K562 (cell line): ENCODE data around the gene DEPDC4. TPM values are rescaled to one million over a fixed set of nuclear protein-coding genes. Genes with fewer than 3 reads are reported as not detected.

Experiments
- BRD4 ChIP-seq: fragments of 200-600 bp; sonication (generic); IDR thresholded peaks from 2 replicates; pipeline ENCODE4 v1.6.1; 2017; ENCODE audit warnings: inconsistent platforms
- CTBP1 ChIP-seq: fragments of 450-650 bp; IDR thresholded peaks from 2 replicates; pipeline ENCODE4 v1.6.1; 2016; ENCODE audit warnings: borderline replicate concordance
- ETV1 ChIP-seq: fragments of 450-650 bp; conservative IDR thresholded peaks from 2 replicates; pipeline ENCODE4 v1.6.1; 2016; ENCODE audit warnings: missing genetic modification characterization, control low read depth, low read depth, missing compliant biosample characterization
- EZH2 ChIP-seq: IDR thresholded peaks from 2 replicates; pipeline ENCODE4 v1.6.1; 2012; ENCODE audit warnings: low read depth, mild to moderate bottlenecking, inconsistent platforms, low read length, borderline replicate concordance
- GABPA ChIP-seq: fragments of 200-800 bp; sonication (Bioruptor generic); conservative IDR thresholded peaks from 2 replicates; pipeline ENCODE4 v1.6.1; 2016; ENCODE audit warnings: low read depth, missing genetic modification characterization, missing compliant biosample characterization
- HNRNPUL1 ChIP-seq: fragments of 200-400 bp; formaldehyde crosslinking; IDR thresholded peaks from 2 replicates; pipeline ENCODE4 v1.6.1; 2017; ENCODE audit warnings: low read length
- IRF2 ChIP-seq: sonication (generic); formaldehyde crosslinking; IDR thresholded peaks from 2 replicates; pipeline ENCODE4 v1.8.1; 2022; ENCODE audit warnings: mild to moderate bottlenecking, missing genetic modification reagents
- MCM5 ChIP-seq: fragments of 450-650 bp; IDR thresholded peaks from 2 replicates; pipeline ENCODE4 v1.6.1; 2016; ENCODE audit warnings: low read depth
- MXI1 ChIP-seq: IDR thresholded peaks from 2 replicates; pipeline ENCODE4 v1.6.1; 2011; ENCODE audit warnings: low read depth, mild to moderate bottlenecking, improper control_type of control experiment, low read length
- MYC ChIP-seq, 2 experiments: fragments of 250-450 bp in 1 of 2; sonication (Bioruptor Pico) in 1 of 2; IDR thresholded peaks; 2 replicates each; pipeline versions ENCODE4 v1.5.1 to v1.6.1; 2012 to 2021; ENCODE audit warnings: low read depth in 2 of 2, borderline replicate concordance in 1 of 2, improper control_type of control experiment in 1 of 2, low read length in 1 of 2, mild to moderate bottlenecking in 1 of 2, moderate library complexity in 1 of 2
- POLR2B ChIP-seq: fragments of 450-650 bp; IDR thresholded peaks from 2 replicates; pipeline ENCODE4 v1.6.1; 2018; ENCODE audit warnings: low read depth; ENCODE audit not compliant: partially characterized antibody
- RBM17 ChIP-seq: fragments of 200-400 bp; formaldehyde crosslinking; IDR thresholded peaks from 2 replicates; pipeline ENCODE4 v1.6.1; 2017; ENCODE audit warnings: low read depth, mild to moderate bottlenecking, low read length, borderline replicate concordance
- TAF15 ChIP-seq: fragments of 200-400 bp; formaldehyde crosslinking; IDR thresholded peaks from 2 replicates; pipeline ENCODE4 v1.6.1; 2017; ENCODE audit warnings: mild to moderate bottlenecking, low read depth, low read length, moderate library complexity
- TRIM28 ChIP-seq: fragments of 450-650 bp; IDR thresholded peaks from 2 replicates; pipeline ENCODE4 v1.6.1; 2017
- XRCC5 ChIP-seq: fragments of 200-400 bp; formaldehyde crosslinking; IDR thresholded peaks from 2 replicates; pipeline ENCODE4 v1.6.1; 2017; ENCODE audit warnings: low read depth, mild to moderate bottlenecking, low read length
- YBX1 ChIP-seq: fragments of 450-650 bp; IDR thresholded peaks from 2 replicates; pipeline ENCODE4 v1.7.1; 2016; ENCODE audit warnings: mild to moderate bottlenecking
- YY1 ChIP-seq, 3 experiments: IDR thresholded peaks; 2 replicates each; pipeline ENCODE4 v1.6.1; 2011; ENCODE audit warnings: low read length in 2 of 3, mild to moderate bottlenecking in 2 of 3, moderate library complexity in 2 of 3, borderline replicate concordance in 1 of 3, control low read depth in 1 of 3, low read depth in 1 of 3; ENCODE audit not compliant: insufficient read depth in 3 of 3, insufficient replicate concordance in 2 of 3, control insufficient read depth in 1 of 3, insufficient read length in 1 of 3; ENCODE audit errors: extremely low read depth in 1 of 3
- ZBTB5 ChIP-seq: fragments of 450-650 bp; IDR thresholded peaks from 2 replicates; pipeline ENCODE4 v1.6.1; 2017; ENCODE audit warnings: antibody characterized with exemption
- ZNF512 ChIP-seq: IDR thresholded peaks from 2 replicates; pipeline ENCODE4 v1.6.1; 2016; ENCODE audit warnings: missing genetic modification characterization, missing compliant biosample characterization
- polyA plus RNA-seq, 8 experiments: library from polyadenylated mRNA; depleted of rRNA in 4 of 8; stranded (reverse) in 5 of 8; unstranded in 3 of 8; fragments of >200 nt; fragmentation: Nextera tagmentation in 2 of 8; fragmentation: Illumina TruSeq in 1 of 8; extraction: Ambion mirVana in 2 of 8; extraction: Trizol in 1 of 8; gene quantifications; 2 replicates each; pipeline versions ENCODE4 v1.2.1 to v1.2.3, GENCODE V29; 2011 to 2014; ENCODE audit warnings: inconsistent platforms in 1 of 8, missing spikeins in 1 of 8
- total RNA-seq, 7 experiments: library from RNA; depleted of rRNA in 6 of 7; stranded (reverse); fragments of >200 nt in 6 of 7; fragmentation: Illumina TruSeq in 2 of 7; extraction: Trizol in 2 of 7; gene quantifications; 2 replicates each; pipeline versions ENCODE4 v1.2.1 to v1.2.3, GENCODE V29; 2011 to 2021; ENCODE audit warnings: low replicate concordance in 1 of 7
- TF ChIP-seq, protein P1 (sequence below): sonication (generic); formaldehyde crosslinking; IDR thresholded peaks from 2 replicates; pipeline ENCODE4 v1.8.0; 2023; ENCODE audit warnings: mild to moderate bottlenecking, missing genetic modification reagents
- TF ChIP-seq, protein P2 (sequence below), 2 experiments: fragments of 450-650 bp; IDR thresholded peaks; 2 replicates each; pipeline ENCODE4 v1.6.1; 2016

The DEPDC4 gene
- total and polyA plus RNA-seq, 9 of the 15 experiments (the other 6 are each of a cell fraction or from before 2014, with no cell fraction given), result 3.6 to 13.2 (median 7.4) TPM

GRCh38 chr12:100200463-100201181 lies 66.3 kb downstream of the DEPDC4 start, which contains the start of gene ACTR6 (continued):
- TF ChIP-seq ZNF512, result no peak
- TF ChIP-seq POLR2B, result peak; percentile 79
- no peak for TF ChIP-seq IRF2 (CRISPR knock-in tag)
- TF ChIP-seq, protein P1, sequence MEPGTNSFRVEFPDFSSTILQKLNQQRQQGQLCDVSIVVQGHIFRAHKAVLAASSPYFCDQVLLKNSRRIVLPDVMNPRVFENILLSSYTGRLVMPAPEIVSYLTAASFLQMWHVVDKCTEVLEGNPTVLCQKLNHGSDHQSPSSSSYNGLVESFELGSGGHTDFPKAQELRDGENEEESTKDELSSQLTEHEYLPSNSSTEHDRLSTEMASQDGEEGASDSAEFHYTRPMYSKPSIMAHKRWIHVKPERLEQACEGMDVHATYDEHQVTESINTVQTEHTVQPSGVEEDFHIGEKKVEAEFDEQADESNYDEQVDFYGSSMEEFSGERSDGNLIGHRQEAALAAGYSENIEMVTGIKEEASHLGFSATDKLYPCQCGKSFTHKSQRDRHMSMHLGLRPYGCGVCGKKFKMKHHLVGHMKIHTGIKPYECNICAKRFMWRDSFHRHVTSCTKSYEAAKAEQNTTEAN (CRISPR knock-in tag), result no peak
- TF ChIP-seq, protein P2, sequence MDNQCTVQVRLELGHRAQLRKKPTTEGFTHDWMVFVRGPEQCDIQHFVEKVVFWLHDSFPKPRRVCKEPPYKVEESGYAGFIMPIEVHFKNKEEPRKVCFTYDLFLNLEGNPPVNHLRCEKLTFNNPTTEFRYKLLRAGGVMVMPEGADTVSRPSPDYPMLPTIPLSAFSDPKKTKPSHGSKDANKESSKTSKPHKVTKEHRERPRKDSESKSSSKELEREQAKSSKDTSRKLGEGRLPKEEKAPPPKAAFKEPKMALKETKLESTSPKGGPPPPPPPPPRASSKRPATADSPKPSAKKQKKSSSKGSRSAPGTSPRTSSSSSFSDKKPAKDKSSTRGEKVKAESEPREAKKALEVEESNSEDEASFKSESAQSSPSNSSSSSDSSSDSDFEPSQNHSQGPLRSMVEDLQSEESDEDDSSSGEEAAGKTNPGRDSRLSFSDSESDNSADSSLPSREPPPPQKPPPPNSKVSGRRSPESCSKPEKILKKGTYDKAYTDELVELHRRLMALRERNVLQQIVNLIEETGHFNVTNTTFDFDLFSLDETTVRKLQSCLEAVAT (IDR thresholded peaks at IDR 0.05), result peak in 1 of 2 experiments; percentile 47; a peak in 1 of 4 replicates
- no peak for TF ChIP-seq ZBTB5
- TF ChIP-seq TRIM28, result no peak
- TF ChIP-seq EZH2, result no peak
- TF ChIP-seq ETV1 (tag), result peak; percentile 94
- peak in 2 of 3 experiments; percentile 61 to 80 for TF ChIP-seq YY1 (IDR thresholded peaks at IDR 0.05; ENCODE audit: borderline replicate concordance in 1 of 3, control insufficient read depth in 1 of 3, extremely low read depth in 1 of 3, insufficient read depth in 3 of 3, insufficient read length in 1 of 3, insufficient replicate concordance in 2 of 3, low read depth in 1 of 3, low read length in 2 of 3)
- TF ChIP-seq CTBP1, result peak; percentile 31; the same call in 1 of the 2 replicates
- TF ChIP-seq MCM5, result no peak
- TF ChIP-seq BRD4, result no peak
- TF ChIP-seq GABPA (tag), result peak; percentile 95
- no peak for TF ChIP-seq TAF15
- TF ChIP-seq RBM17, result no peak
- peak; percentile 98 for TF ChIP-seq MXI1
- no peak for TF ChIP-seq HNRNPUL1
- TF ChIP-seq XRCC5, result 0 out of 2 replicates have a peak, but pooled peaks have one; percentile 50
- no peak for TF ChIP-seq YBX1
- peak; percentile 79 for TF ChIP-seq MYC (IDR thresholded peaks at IDR 0.05; ENCODE audit: low read depth, low read length)
- no peak for TF ChIP-seq MYC (CRISPR knock-in tag; IDR thresholded peaks at IDR 0.05; ENCODE audit: borderline replicate concordance, low read depth)
